OCI-LY3 (cell line): ENCODE results near the gene TTLL5.

Experiments used
- H2AFZ ChIP-seq: fragments of 200-600, 300-600 bp; shearing (Covaris generic); 2 replicates; pipeline ENCODE4 v1.6.0; 2014; ENCODE audit warnings: antibody characterized with exemption, low read depth, low read length
- H3K27ac ChIP-seq: fragments of 200-600, 300-600 bp; sonication (generic); 2 replicates; pipeline ENCODE4 v1.5.1; 2014; ENCODE audit warnings: mild to moderate bottlenecking, low read length, moderate library complexity, mixed read lengths
- H3K27me3 ChIP-seq: fragments of 200-600, 300-600 bp; sonication (generic); 2 replicates; pipeline ENCODE4 v1.6.1; 2014; ENCODE audit warnings: low read depth, low read length, mixed read lengths
- H3K36me3 ChIP-seq: fragments of 200-600, 300-600 bp; sonication (generic); replicated peaks from 2 replicates; pipeline ENCODE3; 2014; ENCODE audit warnings: low read depth, low read length, mixed read lengths
- H3K4me1 ChIP-seq: fragments of 300-600, 200-600 bp; sonication (generic); 2 replicates; pipeline ENCODE4 v1.6.1; 2014; ENCODE audit warnings: low read length, mixed read lengths
- H3K4me2 ChIP-seq: fragments of 200-600, 300-600 bp; sonication (generic); 2 replicates; pipeline ENCODE4 v1.6.1; 2014; ENCODE audit warnings: low read length, mixed read lengths
- H3K4me3 ChIP-seq: fragments of 300-600, 200-600 bp; sonication (generic); 2 replicates; pipeline ENCODE4 v1.5.1; 2014; ENCODE audit warnings: antibody characterized with exemption, mild to moderate bottlenecking, low read length, moderate library complexity
- H3K79me2 ChIP-seq: fragments of 300-600, 200-600 bp; shearing (Covaris generic); 2 replicates; pipeline ENCODE4 v1.6.1; 2014; ENCODE audit warnings: mild to moderate bottlenecking, low read length, mixed read lengths
- H3K9ac ChIP-seq: fragments of 300-600, 200-600 bp; shearing (Covaris generic); 2 replicates; pipeline ENCODE4 v1.6.0; 2014; ENCODE audit warnings: mild to moderate bottlenecking, low read length, moderate library complexity
- H3K9me3 ChIP-seq: fragments of 200-600, 300-600 bp; shearing (Covaris generic); 2 replicates; pipeline ENCODE4 v1.6.1; 2014; ENCODE audit warnings: low read length, mixed read lengths; ENCODE audit not compliant: insufficient read depth
- H4K20me1 ChIP-seq: fragments of 200-600, 300-600 bp; sonication (generic); 2 replicates; pipeline ENCODE4 v1.6.1; 2016; ENCODE audit warnings: low read length, mixed read lengths; ENCODE audit not compliant: insufficient read depth
- CTCF ChIP-seq: fragments of 200-600, 300-600 bp; sonication (generic); IDR thresholded peaks from 2 replicates; pipeline ENCODE4 v1.5.1; 2014; ENCODE audit warnings: antibody characterized with exemption, low read length, low read depth
- EZH2phosphoT487 ChIP-seq: fragments of 200-600 bp; shearing (Covaris generic); IDR thresholded peaks from 2 replicates; pipeline ENCODE4 v1.6.1; 2018; ENCODE audit warnings: antibody characterized with exemption, mixed run types, low read depth

TTLL5 gene

GRCh38 chr14:75619548-75619947, 41.5 kb upstream of the TTLL5 start:
- Histone ChIP-seq H3K27me3 (no peaks in the 10 kb centered on the region), H3K4me2 (no peak overlapping the region)

GRCh38 chr14:75625034-75625433, 36.0 kb upstream of the TTLL5 start:
- TF ChIP-seq CTCF (no peak), EZH2phosphoT487 (no peak)
- Histone ChIP-seq H3K9me3 (no peaks in the 10 kb centered on the region), H3K36me3 (peaks cover 3% of the 10 kb centered on the region), H3K4me3 (no peak overlapping the region), H3K4me2 (no peak overlapping the region), H2AFZ (no peak overlapping the region), H3K4me1 (peaks cover 17% of the 10 kb centered on the region), H3K27ac (no peak overlapping the region), H3K79me2 (no peaks in the 10 kb centered on the region), H3K9ac (no peak overlapping the region), H3K27me3 (no peaks in the 10 kb centered on the region), H4K20me1 (no peaks in the 10 kb centered on the region)

More at GRCh38 chr14:75619548-75619947, 41.5 kb upstream of the TTLL5 start:
- peaks cover 1% of the 10 kb centered on the region for H3K36me3 ChIP-seq
- no peak for TF ChIP-seq CTCF
- no peak for TF ChIP-seq EZH2phosphoT487
- H3K27ac ChIP-seq: no peak overlapping the region
- H3K9me3 ChIP-seq: no peaks in the 10 kb centered on the region
- no peaks in the 10 kb centered on the region for H4K20me1 ChIP-seq
- H3K4me1 ChIP-seq: peaks cover 26% of the 10 kb centered on the region
- no peak overlapping the region for H2AFZ ChIP-seq
- no peak overlapping the region for H3K9ac ChIP-seq
- H3K4me3 ChIP-seq: no peak overlapping the region
- H3K79me2 ChIP-seq: no peaks in the 10 kb centered on the region

- Histone ChIP-seq H4K20me1 (no peaks in the 10 kb centered on the region), H3K27me3 (no peaks in the 10 kb centered on the region), H3K79me2 (no peaks in the 10 kb centered on the region), H3K9ac (no peak overlapping the region), H3K9me3 (no peaks in the 10 kb centered on the region), H3K36me3 (peaks cover 3% of the 10 kb centered on the region), H2AFZ (no peak overlapping the region), H3K4me3 (no peak overlapping the region), H3K4me1 (peaks cover 17% of the 10 kb centered on the region), H3K4me2 (no peak overlapping the region), H3K27ac (no peak overlapping the region)
- TF ChIP-seq EZH2phosphoT487: no peak
- no peak for TF ChIP-seq CTCF
Measured at GRCh38 chr14:75626396-75626795, 34.6 kb upstream of the TTLL5 start.

GRCh38 chr14:75626863-75627262, 34.2 kb upstream of the TTLL5 start:
- Histone ChIP-seq H3K36me3 (peaks cover 3% of the 10 kb centered on the region), H3K79me2 (no peaks in the 10 kb centered on the region), H3K9me3 (no peaks in the 10 kb centered on the region), H3K27ac (no peak overlapping the region), H3K27me3 (no peaks in the 10 kb centered on the region), H3K9ac (no peak overlapping the region), H4K20me1 (no peaks in the 10 kb centered on the region), H2AFZ (no peak overlapping the region), H3K4me3 (no peak overlapping the region), H3K4me2 (no peak overlapping the region), H3K4me1 (peaks cover 17% of the 10 kb centered on the region)
- TF ChIP-seq CTCF (no peak), EZH2phosphoT487 (no peak)
